GM18951 (cell line): ENCODE measurements around the gene REXO1.
"Not testable (repeated sequence)": the region's sequence is repeated elsewhere in the genome, so short reads cannot be mapped to it uniquely, and the experiment has no call there.

Experiments
- POLR2A ChIP-seq: IDR thresholded peaks from 4 replicates; pipeline ENCODE4 v1.6.1; 2011; ENCODE audit warnings: mild to moderate bottlenecking; ENCODE audit not compliant: insufficient read length, insufficient read depth; ENCODE audit errors: extremely low read depth
- in situ Hi-C: fragments of 300-500 bp; cut with MboI; formaldehyde crosslinking; loops from one replicate; pipeline ENCODE4 v1.12.0; 2022; ENCODE audit warnings: low sequenced_read_pairs, mixed read lengths, inconsistent platforms; ENCODE audit not compliant: unreplicated experiment

REXO1 gene

GRCh38 chr19:1848399-1849131 is at the start of gene REXO1:
TSS of gene REXO1 (minus strand) at chr19:1848483. CDS start at chr19:1848358, 125 bp downstream.
- in situ Hi-C loops = no loop called here

GRCh38 chr19:1896508-1896907 is 48.2 kb upstream of the REXO1 start:
- no peak for TF ChIP-seq POLR2A
- in situ Hi-C loops = no loop called here

More at GRCh38 chr19:1848399-1849131, at the start of gene REXO1:
- TF ChIP-seq POLR2A = peak; percentile 80

GRCh38 chr19:1893791-1894190 is 45.5 kb upstream of the REXO1 start:
- TF ChIP-seq POLR2A = no peak
- in situ Hi-C loops = no loop called here

- no peak for TF ChIP-seq POLR2A
- in situ Hi-C loops = no loop called here
These were observed 41.6 kb upstream of the REXO1 start for GRCh38 chr19:1889907-1890306.

GRCh38 chr19:1888385-1888784 is 40.1 kb upstream of the REXO1 start:
- TF ChIP-seq POLR2A = no peak
- in situ Hi-C loops = no loop called here

GRCh38 chr19:1886360-1886759 is 38.1 kb upstream of the REXO1 start:
- in situ Hi-C loops = not testable (repeated sequence)

- in situ Hi-C loops = not testable (repeated sequence)
- TF ChIP-seq POLR2A = peak; percentile 70
These were observed 37.3 kb upstream of the REXO1 start, which contains the start of gene ABHD17A for GRCh38 chr19:1885398-1886119. TSS of gene ABHD17A (minus strand) at chr19:1885496. CDS start at chr19:1881566, 3,930 bp downstream.

- in situ Hi-C loops = no loop called here
- no peak for TF ChIP-seq POLR2A
These were observed 36.5 kb upstream of the REXO1 start for GRCh38 chr19:1884719-1885334.

- TF ChIP-seq POLR2A = no peak
- in situ Hi-C loops = no loop called here
These were observed 36.0 kb upstream of the REXO1 start for GRCh38 chr19:1884291-1884718.

- no peak for TF ChIP-seq POLR2A
- in situ Hi-C loops = no loop called here
These were observed 35.5 kb upstream of the REXO1 start for GRCh38 chr19:1883784-1884183.

GRCh38 chr19:1882786-1883692 is 34.8 kb upstream of the REXO1 start:
- TF ChIP-seq POLR2A = no peak
- in situ Hi-C loops = no loop called here

- in situ Hi-C loops = no loop called here
- no peak for TF ChIP-seq POLR2A
These were observed 34.0 kb upstream of the REXO1 start for GRCh38 chr19:1882089-1882785.

- in situ Hi-C loops = not testable (repeated sequence)
These were observed 33.3 kb upstream of the REXO1 start for GRCh38 chr19:1881393-1882088.
